ENCODE measurements around the gene TSPAN11.
A peak's percentile ranks its signal among the peaks of the same experiment; 100 is the strongest.
"Not testable (repeated sequence)": the region's sequence is repeated elsewhere in the genome, so short reads cannot be mapped to it uniquely, and the experiment has no call there.

The TSPAN11 gene

DNA sequence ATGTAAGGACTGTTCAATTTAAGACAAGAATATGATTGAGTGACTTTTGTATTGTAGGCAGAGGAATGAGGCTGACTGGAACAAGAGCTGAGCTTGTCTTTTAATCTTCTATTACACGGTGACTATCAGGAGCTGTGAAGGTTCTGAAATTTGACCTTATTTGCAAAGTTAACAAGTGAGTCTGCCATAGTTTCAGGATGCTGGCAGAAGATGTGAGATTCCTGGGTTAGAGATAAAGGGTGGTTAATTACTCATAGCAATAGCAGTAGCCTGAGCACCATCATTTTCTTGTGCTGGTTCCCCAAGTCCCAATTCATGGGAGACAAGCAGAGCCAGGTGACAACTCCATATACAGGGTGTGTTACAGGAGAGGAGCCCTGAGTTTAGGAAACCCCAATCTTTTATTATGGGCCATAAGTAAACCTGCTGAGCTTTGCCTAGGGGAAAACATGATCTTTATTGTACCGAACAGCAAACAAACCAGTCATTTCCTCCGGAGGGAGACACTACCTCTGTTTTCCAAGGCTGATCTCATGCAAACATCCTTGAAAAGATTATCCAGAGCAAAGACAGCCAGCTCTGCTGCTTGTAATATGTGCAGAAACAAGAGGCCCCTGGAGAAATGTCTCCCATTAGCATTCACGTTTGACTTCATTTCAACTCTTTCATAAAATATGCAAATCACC, 95.4 kb downstream of the TSPAN11 start:
- peak in 2 of 3 experiments; percentile 14 to 39 for DNase-seq

DNA sequence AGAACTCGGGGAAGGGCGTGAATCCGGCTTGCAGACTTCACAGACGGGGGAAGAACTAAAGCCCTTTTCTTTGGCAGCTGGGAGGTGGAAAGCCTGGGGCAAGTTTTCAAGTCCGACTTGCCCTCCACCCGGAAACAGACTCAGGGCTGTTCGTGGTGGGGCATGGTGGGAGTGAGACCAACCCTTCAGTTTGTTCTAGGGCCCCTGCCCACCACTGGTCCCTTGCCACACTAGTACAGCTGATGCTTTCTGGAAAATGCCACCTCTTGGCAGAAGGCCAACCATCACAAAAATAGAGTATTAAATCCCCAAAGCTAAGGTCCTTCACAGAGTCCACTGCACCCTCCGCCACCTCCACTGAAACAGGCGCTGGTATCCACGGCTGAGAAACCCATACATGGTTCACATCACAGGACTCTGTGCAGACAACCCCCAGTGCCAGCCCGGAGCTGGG, 96.8 kb downstream of the TSPAN11 start:
- DNase-seq = no peak

DNA sequence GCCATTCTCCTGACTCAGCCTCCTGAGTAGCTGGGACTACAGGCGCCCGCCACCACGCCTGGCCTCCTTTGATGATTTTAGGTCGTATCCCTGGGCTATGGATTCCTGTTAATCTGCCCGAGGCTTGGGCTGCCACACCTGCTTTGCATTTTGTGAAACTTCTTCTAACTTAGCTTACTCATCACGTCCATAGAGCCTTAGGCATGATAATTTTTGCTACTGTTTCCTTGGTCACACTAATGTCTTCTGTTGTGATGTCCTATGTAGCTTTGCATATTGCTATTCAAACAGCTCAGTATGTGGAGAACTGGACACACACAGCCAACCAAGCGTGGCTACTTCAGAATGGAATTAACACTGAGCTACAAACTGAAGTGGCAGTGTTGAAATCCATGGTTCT, 99.7 kb downstream of the TSPAN11 start:
- DNase-seq = peak in 1 of 3 experiments; percentile 85

DNA sequence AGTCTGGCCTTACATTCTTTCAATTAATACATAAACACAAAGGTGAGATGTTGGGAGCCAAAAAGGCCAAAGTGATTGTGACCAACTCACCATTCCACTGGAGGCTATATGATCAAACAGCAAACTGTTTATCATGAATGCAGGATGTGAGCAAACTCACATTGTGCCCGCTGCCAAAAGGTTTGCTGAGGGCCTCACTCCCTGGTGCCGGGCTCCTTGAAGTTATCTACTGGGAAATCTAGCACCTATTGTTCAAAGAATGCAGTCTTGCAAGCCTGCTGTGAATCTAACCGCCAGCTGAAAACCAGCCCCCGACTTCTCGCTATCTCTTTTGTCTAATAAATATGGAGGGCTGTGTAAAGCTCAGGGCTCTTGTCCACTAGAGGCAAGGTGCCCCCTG, 100.5 kb downstream of the TSPAN11 start:
- not testable (repeated sequence) for DNase-seq

DNA sequence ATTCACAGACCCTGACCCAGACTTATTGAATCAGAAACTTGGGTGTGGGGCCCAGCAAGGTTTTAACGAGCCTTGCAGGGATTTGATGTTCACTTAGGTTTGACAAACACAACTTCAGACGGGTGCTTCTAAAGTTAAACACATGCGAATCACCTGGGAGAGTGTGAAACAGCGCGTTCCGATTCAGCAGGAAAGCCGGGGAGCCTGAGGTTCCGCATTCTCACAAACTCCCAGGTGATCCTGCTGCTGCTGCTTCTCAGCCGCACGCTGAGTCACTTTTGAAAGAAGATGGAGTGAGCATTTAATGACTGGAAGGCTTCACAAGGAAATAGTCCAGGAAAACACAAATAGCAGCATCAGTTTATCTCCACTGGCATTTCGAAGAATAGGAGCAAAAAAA, 102.9 kb downstream of the TSPAN11 start:
- DNase-seq = no peak

DNA sequence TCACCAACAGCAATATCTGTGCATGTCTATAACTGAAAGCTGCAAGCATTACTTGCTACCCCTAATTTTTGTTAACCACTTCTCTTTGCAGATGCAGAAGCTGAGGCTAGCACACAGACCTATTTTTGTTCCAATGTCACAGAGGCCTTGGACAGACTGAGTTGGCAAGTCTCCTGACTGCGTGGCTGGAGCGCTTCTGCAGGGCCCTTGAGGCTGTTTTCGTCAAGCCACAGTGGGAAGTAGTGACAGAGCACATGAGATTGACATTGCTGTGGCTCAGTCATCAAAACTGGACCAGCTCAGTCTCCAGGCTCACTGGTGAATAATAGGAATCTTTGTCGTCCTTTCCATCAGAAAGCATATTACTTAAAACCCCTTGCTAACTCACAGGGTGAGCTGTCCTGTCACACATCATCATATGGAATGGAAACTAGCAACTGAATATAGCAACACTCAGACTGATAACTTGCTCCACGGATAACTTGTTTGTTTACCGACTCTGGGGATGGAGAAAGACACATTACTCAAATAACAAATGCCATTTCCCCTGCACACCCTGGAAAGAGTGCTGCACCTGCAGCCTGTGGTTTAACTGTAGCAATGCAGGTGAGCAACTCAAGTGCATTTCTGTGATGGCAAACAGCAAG, 103.5 kb downstream of the TSPAN11 start:
- DNase-seq = peak in 2 of 3 experiments; percentile 40 to 41

DNA sequence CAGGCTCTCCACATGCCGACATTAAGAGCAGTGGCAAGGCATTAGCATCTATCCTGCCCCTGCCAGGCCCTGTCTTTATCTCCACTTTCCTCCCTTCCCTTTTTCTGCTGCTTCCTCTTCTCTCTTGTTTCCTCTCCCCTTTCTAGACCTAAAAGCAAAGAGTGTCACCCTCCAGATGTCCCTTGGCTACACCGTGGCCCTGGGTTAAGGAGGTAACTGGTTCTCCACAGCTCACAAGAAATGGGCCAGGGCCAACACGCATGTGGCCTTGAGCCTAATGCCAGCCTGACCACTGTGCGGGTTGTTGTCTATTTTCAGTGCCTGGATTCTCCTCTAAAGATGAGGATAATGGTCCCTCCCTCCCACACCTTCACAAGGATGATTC, 105.4 kb downstream of the TSPAN11 start:
- DNase-seq = no peak

DNA sequence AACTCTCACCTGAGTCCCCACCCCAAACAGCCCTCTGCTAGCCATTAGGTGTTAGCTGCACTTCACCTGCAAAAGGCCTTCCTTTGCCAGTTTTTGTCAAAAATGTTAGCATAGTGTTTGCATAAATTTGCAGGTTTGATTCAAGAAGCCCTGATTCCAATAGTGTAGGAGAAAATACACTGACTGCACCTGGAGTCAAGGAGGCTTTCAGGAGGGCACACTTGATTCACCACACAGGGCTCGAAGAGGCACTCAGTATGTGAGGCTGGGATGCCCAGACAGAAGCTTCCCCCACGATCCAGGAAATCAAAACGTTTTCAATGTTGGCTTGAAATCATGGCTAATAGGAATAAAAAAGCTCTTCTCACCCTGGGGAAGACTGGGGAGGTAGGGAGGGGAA, 106.6 kb downstream of the TSPAN11 start:
- DNase-seq = peak in 1 of 3 experiments; percentile 28

DNA sequence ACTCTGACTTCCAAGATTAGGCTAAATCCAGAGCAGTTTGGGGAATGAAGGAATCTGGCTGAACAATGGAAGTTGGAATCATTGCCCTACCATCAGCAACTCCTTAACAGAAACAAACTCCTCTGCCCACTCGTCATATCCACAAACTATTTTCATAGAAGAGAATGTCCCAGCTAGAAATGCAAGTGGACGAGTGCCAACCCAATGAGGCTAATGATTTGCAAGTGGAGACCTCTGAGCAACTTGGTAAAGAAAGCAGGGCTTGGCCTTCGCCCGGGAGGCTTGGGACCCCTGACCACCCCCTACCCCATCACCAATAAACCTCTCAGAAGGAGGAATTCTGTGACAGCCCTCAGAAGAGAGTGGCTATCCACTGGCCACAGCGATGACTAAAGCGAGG, 107.1 kb downstream of the TSPAN11 start:
- DNase-seq = no peak

DNA sequence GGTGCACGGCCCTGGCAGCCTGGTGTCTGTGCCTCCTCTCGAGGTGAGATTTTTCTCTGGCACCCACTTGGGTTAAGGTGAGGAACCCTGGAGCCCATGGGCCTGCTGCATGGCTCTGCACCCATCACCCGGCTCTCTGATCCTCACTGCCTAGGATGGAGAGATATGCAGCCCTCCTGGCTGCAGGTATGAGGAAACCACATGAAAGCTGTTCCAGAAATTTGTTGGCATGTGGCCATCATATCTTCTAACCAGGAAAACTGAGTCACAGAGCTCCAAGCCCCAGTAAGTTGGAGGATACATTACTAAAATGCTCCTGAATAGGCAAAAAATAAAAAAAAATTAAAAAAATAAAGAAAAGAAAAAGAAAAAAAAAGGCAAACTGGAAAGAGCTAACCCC, 107.8 kb downstream of the TSPAN11 start:
- DNase-seq = no peak

DNA sequence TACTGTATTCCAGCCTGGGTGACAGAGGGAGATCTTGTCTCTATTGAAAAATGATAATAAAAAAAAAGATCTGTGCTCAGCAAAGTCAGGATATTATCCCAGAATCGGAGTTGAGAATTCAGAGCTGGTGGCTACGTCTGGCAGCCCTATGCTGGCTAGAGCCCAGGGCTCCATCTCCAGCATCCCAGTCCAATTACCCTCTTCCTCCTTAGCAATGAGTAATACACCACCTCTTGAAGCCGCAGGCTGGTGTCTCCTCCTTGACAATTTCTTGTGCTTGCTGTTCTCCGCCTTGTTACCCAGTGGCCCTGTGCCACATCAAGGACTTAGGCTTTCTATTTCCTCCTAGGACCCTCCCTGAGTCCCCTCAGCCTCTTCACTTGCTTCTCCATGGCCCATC, 108.7 kb downstream of the TSPAN11 start:
- DNase-seq = no peak

DNA sequence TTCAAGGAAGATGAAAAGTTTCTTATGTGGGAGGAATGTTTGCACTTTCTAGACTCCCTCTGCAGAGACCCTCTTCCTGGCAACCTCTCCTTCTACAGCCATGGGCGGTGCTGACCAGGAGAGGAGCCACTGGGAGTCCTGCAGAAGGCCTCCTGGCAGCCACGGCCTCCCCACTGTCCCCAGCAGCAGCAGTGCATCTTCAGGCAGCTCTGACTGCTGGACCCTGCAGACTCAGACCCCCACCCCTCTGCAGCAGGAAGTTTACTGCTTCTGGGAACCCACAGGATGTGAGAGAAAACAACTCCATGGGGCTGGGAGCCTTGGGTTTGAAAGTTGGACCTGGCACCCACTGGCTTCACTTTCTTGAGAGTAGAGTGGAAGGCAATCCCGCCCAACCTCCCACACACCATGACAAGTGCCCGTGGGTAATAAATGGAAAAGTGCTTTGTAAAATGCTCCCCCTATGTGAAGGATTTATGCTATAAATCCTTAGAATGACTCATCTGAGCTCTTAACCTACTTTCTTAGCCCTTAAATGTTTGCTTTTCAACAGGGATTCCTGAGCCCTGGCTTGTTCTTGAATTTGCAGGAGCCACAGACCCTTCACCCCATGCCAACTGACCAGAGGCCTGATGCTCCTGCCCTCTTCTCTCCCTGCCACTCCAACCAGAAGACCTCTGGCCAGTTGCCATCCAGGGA, 109.6 kb downstream of the TSPAN11 start:
- no peak for DNase-seq

DNA sequence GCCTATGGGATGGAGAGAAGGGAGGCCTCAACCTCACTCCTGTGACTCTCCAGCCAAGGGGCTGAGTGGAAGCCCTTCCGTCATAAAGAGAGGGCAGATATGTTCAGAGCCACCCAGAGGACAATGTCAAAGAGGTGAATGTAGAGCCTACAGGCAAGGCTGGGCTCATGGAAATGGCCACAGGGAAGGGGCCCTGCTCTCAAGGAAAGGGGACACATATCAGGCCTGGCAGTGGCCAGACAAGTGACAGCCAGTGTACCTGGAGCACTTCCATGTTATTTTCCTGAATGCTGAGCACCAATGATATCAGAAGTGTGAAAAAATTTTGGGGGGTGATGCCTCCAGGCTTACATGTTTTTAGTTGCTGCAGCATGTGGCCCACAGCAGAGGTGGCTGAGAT, 110.5 kb downstream of the TSPAN11 start:
- DNase-seq = no peak

DNA sequence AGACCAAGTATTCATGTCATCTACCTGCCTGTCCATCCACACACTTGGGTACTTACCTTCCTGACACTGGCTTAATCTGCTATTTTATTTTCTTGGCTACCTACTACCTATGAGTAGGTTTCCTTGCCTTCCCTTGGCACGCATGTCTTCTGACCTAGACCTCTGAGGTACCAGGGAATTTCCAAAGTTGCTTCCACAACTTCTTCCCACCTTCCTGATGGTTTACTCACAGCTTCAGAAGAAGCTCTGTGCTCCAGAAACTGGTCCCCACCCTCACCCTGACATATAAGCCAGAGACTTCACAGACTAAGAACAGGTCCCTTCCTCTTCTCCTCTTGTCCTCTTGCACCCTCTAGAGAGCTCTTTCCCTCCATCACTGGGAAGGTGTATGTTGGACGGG, 111.4 kb downstream of the TSPAN11 start:
- DNase-seq = no peak

DNA sequence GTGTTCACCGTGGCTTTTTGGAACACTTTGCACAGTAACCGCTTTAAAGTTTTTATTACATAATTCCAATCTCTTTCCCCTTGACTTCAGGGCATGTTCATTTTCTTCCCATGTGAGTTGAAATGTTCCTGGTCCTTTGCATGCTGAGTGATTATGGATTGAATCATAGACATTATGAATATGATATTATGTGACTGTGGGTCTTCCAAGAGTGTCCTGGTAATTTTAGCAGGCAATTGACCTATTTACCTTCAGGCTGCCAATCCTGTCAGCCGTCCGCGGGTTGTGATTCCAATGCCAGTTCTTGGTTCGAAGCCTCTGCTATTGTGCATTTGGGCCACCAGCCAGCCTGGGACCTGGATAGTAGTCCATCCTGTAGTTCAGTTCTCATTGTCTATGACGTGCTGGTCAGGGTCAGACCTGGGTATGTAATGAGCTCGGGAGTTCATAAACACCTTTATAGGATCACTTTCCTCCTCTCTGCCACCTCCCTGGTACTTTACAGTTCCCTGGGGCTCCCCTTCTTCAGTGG, 114.6 kb downstream of the TSPAN11 start:
- DNase-seq = no peak
